Pericardium fibroblast (primary cell): ENCODE results near the gene FAM131A. TPM values are rescaled to one million over a fixed set of nuclear protein-coding genes. Genes with fewer than 3 reads are reported as not detected.

Source experiments
- total RNA-seq: library from RNA; depleted of rRNA; stranded (reverse); fragments of >200 nt; gene quantifications from 2 replicates; pipeline ENCODE4 v1.2.3, GENCODE V29; 2015

Gene FAM131A, protein sequence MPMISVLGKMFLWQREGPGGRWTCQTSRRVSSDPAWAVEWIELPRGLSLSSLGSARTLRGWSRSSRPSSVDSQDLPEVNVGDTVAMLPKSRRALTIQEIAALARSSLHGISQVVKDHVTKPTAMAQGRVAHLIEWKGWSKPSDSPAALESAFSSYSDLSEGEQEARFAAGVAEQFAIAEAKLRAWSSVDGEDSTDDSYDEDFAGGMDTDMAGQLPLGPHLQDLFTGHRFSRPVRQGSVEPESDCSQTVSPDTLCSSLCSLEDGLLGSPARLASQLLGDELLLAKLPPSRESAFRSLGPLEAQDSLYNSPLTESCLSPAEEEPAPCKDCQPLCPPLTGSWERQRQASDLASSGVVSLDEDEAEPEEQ
- 21.1 and 28.6 TPM in 2 replicates for total RNA-seq

DNA sequence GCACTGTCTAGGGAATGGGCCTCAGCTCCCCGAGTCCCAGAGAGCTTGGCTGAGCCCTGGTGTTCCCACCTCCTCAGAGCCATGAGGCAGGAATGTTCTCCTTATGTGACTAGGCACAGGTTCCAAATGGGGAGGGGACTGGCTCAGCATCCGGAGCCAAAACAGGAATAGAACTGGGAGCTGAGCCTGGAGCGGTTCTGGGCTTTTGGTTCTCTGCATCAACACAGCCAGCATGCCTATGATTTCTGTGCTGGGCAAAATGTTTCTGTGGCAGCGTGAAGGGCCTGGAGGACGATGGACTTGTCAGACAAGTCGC lies at the start of gene FAM131A:
Gene FAM131A (plus strand): TSS at position 202 of the 316 bp plus-strand sequence. CDS start 31 bp downstream, at position 233.

DNA sequence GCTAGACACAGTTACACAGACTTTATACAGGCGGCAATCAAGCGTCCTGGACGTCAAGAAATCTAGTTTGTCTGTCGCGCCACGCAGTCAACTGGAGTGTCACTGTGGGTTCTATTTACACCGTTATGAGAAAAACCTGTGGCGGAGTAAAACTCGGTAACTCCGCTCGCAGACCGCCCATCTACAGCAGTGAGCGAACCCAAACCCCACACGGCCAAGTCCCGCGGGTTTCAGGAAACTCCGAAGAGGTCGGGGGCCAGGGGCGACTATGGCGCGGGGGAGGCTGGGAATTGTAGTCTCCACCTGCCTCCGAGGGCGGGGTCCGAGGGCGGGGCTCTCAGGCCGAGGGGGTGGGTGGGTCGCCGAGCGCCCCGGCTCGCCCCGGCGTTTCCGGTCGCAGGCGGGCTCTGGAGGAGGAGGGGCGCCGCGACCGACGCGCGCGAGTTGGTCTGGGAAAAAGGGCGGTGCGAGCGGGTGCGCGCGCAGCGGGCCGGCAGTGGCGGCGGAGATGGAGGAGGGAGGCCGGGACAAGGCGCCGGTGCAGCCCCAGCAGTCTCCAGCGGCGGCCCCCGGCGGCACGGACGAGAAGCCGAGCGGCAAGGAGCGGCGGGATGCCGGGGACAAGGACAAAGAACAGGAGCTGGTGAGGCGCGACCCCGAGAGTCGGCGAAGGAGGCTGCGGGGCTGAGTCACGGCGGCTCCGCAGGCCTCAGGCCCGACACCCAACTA lies 38.5 kb upstream of the FAM131A start, which contains the start of gene PSMD2:
Gene PSMD2 (plus strand): TSS at position 483 of the 729 bp plus-strand sequence. CDS start 26 bp downstream, at position 509.

DNA sequence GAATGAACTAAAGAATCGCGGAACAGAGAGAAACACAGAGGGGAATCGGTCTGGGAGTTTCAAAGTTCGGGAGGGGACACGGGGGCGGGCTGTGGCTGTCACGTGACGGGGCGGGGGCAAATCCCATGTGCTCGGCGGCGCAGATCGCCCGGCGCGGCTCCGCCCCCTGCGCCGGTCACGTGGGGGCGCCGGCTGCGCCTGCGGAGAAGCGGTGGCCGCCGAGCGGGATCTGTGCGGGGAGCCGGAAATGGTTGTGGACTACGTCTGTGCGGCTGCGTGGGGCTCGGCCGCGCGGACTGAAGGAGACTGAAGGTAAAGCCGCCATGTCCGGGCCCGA lies 23.1 kb upstream of the FAM131A start, which contains the start of gene EIF4G1:
Gene EIF4G1 (plus strand): TSS at position 244 of the 337 bp plus-strand sequence. CDS start 1,191 bp downstream, outside the sequence.

DNA sequence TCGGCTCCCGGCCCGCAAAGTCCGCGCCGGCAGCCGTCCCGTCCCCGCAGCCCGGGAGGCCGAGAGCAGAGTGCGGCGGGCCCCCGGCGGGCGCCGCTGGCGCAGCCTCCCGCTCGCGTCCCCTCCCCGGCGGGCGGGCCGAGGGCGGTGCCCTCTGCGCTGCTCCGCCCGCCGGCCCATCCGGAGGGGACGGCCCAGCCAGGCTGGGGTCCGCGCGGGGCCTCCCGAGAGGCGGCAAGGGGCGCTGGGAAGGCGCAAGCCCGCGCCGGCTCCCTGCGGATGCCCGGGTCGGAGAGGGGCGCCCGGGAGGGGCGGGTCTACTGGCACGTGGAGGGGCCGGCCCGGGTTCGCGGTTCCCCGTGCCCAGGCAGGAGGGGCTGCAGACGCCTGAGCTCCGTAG lies 24.1 kb downstream of the FAM131A start, which contains the start of the genes CLCN2 and POLR2H:
Gene CLCN2 (minus strand): TSS at position 74 of the 400 bp plus-strand sequence. CDS start 126 bp downstream, outside the sequence.
Gene POLR2H (plus strand): TSS at position 179 of the 400 bp plus-strand sequence. CDS start 1,783 bp downstream, outside the sequence.

DNA sequence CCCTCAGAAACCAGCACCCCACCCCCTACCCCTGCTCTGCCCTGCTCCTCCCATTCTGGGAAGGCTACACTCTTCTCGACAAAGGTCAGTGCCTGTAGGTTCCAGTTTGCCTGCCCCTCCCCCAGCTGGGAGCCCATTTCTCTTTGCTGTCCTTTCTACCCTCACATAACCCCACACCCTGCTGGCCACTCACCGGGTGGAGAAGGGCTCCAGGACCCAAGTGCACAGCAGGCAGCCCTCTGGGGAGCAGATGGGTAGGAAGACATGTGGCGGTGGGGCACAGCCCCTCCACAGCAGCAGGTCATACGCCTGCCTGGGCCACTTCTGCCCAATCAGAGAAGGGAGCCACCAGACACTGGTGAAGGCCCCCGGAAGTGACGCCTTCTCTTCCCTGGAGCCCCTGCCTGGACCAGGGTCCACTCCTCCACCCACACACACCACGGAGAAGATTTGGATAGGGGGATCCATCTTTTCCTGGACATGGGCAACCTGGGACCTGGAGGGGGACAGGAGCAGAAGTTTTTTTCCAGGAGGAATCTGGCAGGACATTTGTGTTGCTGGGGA lies 40.6 kb downstream of the FAM131A start, which contains the start of gene THPO:
Gene THPO (minus strand): TSS at position 326 of the 564 bp plus-strand sequence. CDS start 1,948 bp downstream, outside the sequence.

DNA sequence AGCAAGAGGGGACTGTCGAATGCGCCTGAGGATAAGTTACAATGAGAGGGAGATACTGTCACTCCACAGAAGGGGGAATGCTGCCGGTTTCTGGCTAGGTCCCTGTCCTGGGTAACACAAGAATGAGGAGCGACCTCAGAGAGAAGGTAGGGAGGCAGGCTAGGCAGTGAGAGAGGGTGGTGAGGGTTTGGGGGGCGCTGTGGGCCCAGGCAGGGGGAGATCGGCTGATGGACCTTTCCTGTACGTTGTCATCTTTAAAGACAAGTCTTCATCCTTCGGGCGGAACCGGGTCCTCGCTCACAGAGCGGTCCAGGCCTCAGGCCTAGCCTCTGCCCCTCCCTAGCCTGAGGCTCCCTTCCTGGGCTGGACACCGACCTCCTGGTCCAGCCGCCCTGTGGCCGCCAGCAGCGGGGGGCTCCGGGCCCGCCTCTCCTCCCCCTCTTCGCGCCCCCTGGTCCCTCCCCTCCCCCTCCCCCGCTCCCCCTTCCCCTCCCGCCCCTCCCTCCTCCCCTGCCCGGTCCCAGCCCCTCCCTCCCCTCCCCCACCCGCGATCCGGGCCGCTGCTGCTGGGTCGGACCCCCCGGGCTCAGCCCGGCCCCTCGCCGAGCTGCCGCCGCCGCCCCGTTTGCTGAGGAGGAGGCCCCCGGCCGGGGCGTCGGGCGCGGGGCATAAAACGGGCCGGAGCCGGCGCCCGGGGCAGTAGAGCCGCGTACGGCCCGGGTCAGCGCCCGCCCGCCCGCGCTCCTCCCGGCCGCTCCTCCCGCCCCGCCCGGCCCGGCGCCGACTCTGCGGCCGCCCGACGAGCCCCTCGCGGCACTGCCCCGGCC lies 42.2 kb downstream of the FAM131A start, which contains the start of gene CHRD:
Gene CHRD (plus strand): TSS at position 697 of the 827 bp plus-strand sequence. CDS start 265 bp downstream, outside the sequence.

Other genes with a start within 250 kb of the FAM131A start
- gene HTR3E, start 240.5 kb upstream of the FAM131A start, total RNA-seq, result not detected in 2 replicates
- gene EIF2B5, start 202.2 kb upstream of the FAM131A start, total RNA-seq, result 9.3 and 27.5 TPM in 2 replicates
- 51.8 and 57.9 TPM in 2 replicates for gene DVL3, start 182.2 kb upstream of the FAM131A start, total RNA-seq
- 319 and 405 TPM in 2 replicates for gene AP2M1, start 162.7 kb upstream of the FAM131A start, total RNA-seq
- 50.2 and 73.2 TPM in 2 replicates for gene ABCF3, start 151.4 kb upstream of the FAM131A start, total RNA-seq
- gene VWA5B2, start 108.0 kb upstream of the FAM131A start, total RNA-seq, result not detected in 2 replicates
- 65.1 and 65.7 TPM in 2 replicates for gene ALG3, start 88.6 kb upstream of the FAM131A start, total RNA-seq
- gene EEF1AKMT4, start 87.9 kb upstream of the FAM131A start, total RNA-seq, result 6.1 and 6.5 TPM in 2 replicates
- gene CAMK2N2, start 76.0 kb upstream of the FAM131A start, total RNA-seq, result 0.12 TPM in 1 of 2 replicates, not detected in the other
- not detected in 2 replicates for gene ECE2, start 61.6 kb upstream of the FAM131A start, total RNA-seq
- 270 and 297 TPM in 2 replicates for gene PSMD2, start 38.4 kb upstream of the FAM131A start, total RNA-seq
- 231 and 272 TPM in 2 replicates for gene EIF4G1, start 23.0 kb upstream of the FAM131A start, total RNA-seq
- gene CLCN2, start 24.0 kb downstream of the FAM131A start, total RNA-seq, result 2.2 and 2.5 TPM in 2 replicates
- gene POLR2H, start 24.1 kb downstream of the FAM131A start, total RNA-seq, result 53.4 and 88.9 TPM in 2 replicates
- not detected in 2 replicates for gene THPO, start 40.6 kb downstream of the FAM131A start, total RNA-seq
- gene CHRD, start 42.5 kb downstream of the FAM131A start, total RNA-seq, result 1.5 and 5.1 TPM in 2 replicates
- gene EPHB3, start 224.2 kb downstream of the FAM131A start, total RNA-seq, result 7.4 and 13.8 TPM in 2 replicates